Left lung (tissue), 10 donors: ENCODE results near the gene PPP1R12C. TPM values are rescaled to one million over a fixed set of nuclear protein-coding genes. Genes with fewer than 3 reads are reported as not detected.

Source experiments
- ATAC-seq: fragments of 200-7000 bp; cut with Tn5 transposase; one replicate; pipeline ENCODE4 v1.9.1; 2020; ENCODE audit warnings: moderate library complexity
- DNase-seq, 4 donors: peaks; one replicate each; pipeline ENCODE4 v3.0.0-alpha.2; 2013 to 2020
- H3K27ac ChIP-seq, 2 donors: fragments of 200-600 bp; sonication (generic) in 1 of 2; one replicate each; pipeline versions ENCODE4 v1.5.0 to v1.8.0; 2020 to 2021
- H3K27me3 ChIP-seq, 2 donors: fragments of 200-600 bp; sonication (generic) in 1 of 2; one replicate each; pipeline versions ENCODE4 v1.5.0 to v1.8.0; 2020 to 2021
- H3K36me3 ChIP-seq, 2 donors: fragments of 200-600 bp; sonication (generic) in 1 of 2; one replicate each; pipeline versions ENCODE4 v1.5.0 to v1.8.0; 2020 to 2021
- H3K4me1 ChIP-seq, 2 donors: fragments of 200-600 bp; one replicate each; pipeline ENCODE4 v1.8.0; 2021
- H3K4me3 ChIP-seq, 2 donors: fragments of 200-600 bp; sonication (generic) in 1 of 2; one replicate each; pipeline versions ENCODE4 v1.5.0 to v1.8.0; 2020 to 2021; ENCODE audit warnings: mild to moderate bottlenecking in 1 of 2
- H3K9me3 ChIP-seq, 2 donors: fragments of 200-600 bp; sonication (generic) in 1 of 2; one replicate each; pipeline versions ENCODE4 v1.5.0 to v1.8.0; 2020 to 2021
- CTCF ChIP-seq, 2 donors: fragments of 200-600 bp; sonication (generic) in 1 of 2; IDR thresholded peaks; one replicate each; pipeline versions ENCODE4 v1.5.0 to v1.8.0; 2021; ENCODE audit warnings: antibody characterized with exemption in 2 of 2
- intact Hi-C, 2 donors: fragments of 100-400 bp; cut with DNase I; formaldehyde crosslinking; loops; one replicate each; pipeline versions ENCODE4 v1.11.2 to v1.14.2; 2022
- polyA plus RNA-seq, 6 donors: library from polyadenylated mRNA; unstranded; fragments of 120-200 nt; gene quantifications; one replicate each; pipeline ENCODE4 v1.2.1, GENCODE V29; 2013; ENCODE audit not compliant: insufficient read length in 6 of 6
- total RNA-seq, 2 donors: library from RNA; stranded (reverse); fragmentation: NEBNext Ultra II Directional; extraction: Animal tissue kit (Norgen Biotek cat#: 25700); gene quantifications; one replicate each; pipeline ENCODE4 v1.2.1, GENCODE V29; 2021
- donor health status: DM: no; HTN: yes; CAD: no.
- donor health status: DM: no; HTN: no; CAD: no.

The PPP1R12C gene
- total and polyA plus RNA-seq, 8 donors, result 50.2 to 113 (median 70.2) TPM

- DNase-seq (peak in 1 of 4 donors; percentile 47), ATAC-seq (no peak)
- H3K27ac ChIP-seq, result no peak overlapping the region
- TF ChIP-seq CTCF (IDR thresholded peaks at IDR 0.05), result no peak
- H3K27me3 ChIP-seq, result no peaks in the 10 kb centered on the region
- intact Hi-C loops, result no loop called here
- H3K36me3 ChIP-seq, result peaks cover 0 to 52% of the 10 kb centered on the region in 2 donors
- H3K9me3 ChIP-seq, result no peaks in the 10 kb centered on the region
- H3K4me1 ChIP-seq, result peaks cover 0 to 7% of the 10 kb centered on the region in 2 donors
- H3K4me3 ChIP-seq, result no peak overlapping the region
These were observed 58.4 kb downstream of the PPP1R12C start for GRCh38 chr19:55058781-55059610.

GRCh38 chr19:55056827-55057226 is 60.6 kb downstream of the PPP1R12C start:
- Histone ChIP-seq H3K9me3 (no peaks in the 10 kb centered on the region), H3K4me1 (no peaks in the 10 kb centered on the region), H3K27ac (no peak overlapping the region), H3K36me3 (peaks cover 0 to 73% of the 10 kb centered on the region in 2 donors), H3K27me3 (no peaks in the 10 kb centered on the region), H3K4me3 (no peak overlapping the region)
- TF ChIP-seq CTCF (IDR thresholded peaks at IDR 0.05), result no peak
- intact Hi-C loops, result no loop called here
- ATAC-seq, result no peak
- no peak for DNase-seq

- Histone ChIP-seq H3K9me3 (no peaks in the 10 kb centered on the region), H3K4me3 (no peak overlapping the region), H3K4me1 (no peaks in the 10 kb centered on the region), H3K27me3 (no peaks in the 10 kb centered on the region), H3K36me3 (peaks cover 0 to 96% of the 10 kb centered on the region in 2 donors), H3K27ac (no peak overlapping the region)
- DNase-seq (no peak), ATAC-seq (no peak)
- intact Hi-C loops, result no loop called here
- TF ChIP-seq CTCF (IDR thresholded peaks at IDR 0.05), result no peak
These were observed 63.7 kb downstream of the PPP1R12C start for GRCh38 chr19:55053735-55054134.

- Histone ChIP-seq H3K36me3 (peaks cover 0 to 96% of the 10 kb centered on the region in 2 donors), H3K9me3 (no peaks in the 10 kb centered on the region), H3K4me1 (no peaks in the 10 kb centered on the region), H3K27ac (no peak overlapping the region), H3K27me3 (no peaks in the 10 kb centered on the region), H3K4me3 (no peak overlapping the region)
- DNase-seq (no peak), ATAC-seq (no peak)
- TF ChIP-seq CTCF (IDR thresholded peaks at IDR 0.05), result no peak
- intact Hi-C loops, result no loop called here
These were observed 66.5 kb downstream of the PPP1R12C start for GRCh38 chr19:55050749-55051532.

GRCh38 chr19:55048446-55048845 is 69.0 kb downstream of the PPP1R12C start:
- H3K4me1 ChIP-seq, result no peaks in the 10 kb centered on the region
- no peak for DNase-seq
- H3K27ac ChIP-seq, result no peak overlapping the region
- H3K27me3 ChIP-seq, result no peaks in the 10 kb centered on the region
- peaks cover 0 to 96% of the 10 kb centered on the region in 2 donors for H3K36me3 ChIP-seq
- ATAC-seq, result no peak
- no peaks in the 10 kb centered on the region for H3K9me3 ChIP-seq
- intact Hi-C loops, result no loop called here
- TF ChIP-seq CTCF (IDR thresholded peaks at IDR 0.05), result no peak
- no peak overlapping the region for H3K4me3 ChIP-seq
